ENCODE results near the gene OSR1. TPM values are rescaled to one million over a fixed set of nuclear protein-coding genes. Genes with fewer than 3 reads are reported as not detected.
A peak's percentile ranks its signal among the peaks of the same experiment; 100 is the strongest.

Gene OSR1
- total RNA-seq, 1 donor from 2014 or later: 0.17 TPM

DNA sequence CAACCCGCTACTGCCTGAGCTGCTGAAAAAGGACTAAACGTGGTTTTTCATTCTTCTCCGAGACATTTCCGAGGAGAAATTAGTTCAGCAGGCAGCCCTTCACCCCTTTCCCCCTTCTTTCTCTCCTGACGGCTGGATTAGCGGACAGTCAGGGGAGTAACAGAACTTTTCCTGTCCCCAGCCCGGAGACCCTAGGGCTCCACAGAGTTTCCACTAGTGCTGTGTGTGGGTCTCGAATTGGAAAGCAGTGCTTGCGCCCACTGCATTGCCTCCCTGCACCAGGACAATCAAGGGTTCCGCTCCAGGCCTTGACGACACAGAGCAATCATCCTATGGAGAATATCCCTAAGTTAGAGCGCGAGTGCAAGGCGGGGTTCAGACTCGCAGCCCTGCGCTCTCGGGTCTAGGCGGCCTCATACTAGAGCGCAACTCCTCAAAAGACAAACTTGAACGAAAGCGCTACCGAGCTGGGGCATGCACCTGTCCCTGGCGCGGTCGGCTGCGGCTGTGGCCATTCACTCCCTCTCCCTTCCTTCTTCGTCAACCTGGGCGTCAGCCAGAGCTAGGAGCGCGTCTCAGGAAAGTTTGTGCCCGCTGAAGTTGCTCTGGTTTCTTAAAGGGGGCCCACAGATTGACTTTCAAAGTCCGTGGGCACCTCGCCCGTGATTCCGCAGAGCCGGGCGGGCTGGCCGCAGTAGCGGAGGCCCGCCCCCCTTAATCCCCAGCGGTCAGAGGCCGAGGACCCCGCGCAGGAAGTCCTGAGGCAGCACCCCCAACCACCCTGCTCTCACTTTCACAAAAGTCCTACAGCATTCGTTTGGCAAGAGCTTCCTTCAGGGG is 801 bp downstream of the OSR1 start:
- DNase-seq: no peak

DNA sequence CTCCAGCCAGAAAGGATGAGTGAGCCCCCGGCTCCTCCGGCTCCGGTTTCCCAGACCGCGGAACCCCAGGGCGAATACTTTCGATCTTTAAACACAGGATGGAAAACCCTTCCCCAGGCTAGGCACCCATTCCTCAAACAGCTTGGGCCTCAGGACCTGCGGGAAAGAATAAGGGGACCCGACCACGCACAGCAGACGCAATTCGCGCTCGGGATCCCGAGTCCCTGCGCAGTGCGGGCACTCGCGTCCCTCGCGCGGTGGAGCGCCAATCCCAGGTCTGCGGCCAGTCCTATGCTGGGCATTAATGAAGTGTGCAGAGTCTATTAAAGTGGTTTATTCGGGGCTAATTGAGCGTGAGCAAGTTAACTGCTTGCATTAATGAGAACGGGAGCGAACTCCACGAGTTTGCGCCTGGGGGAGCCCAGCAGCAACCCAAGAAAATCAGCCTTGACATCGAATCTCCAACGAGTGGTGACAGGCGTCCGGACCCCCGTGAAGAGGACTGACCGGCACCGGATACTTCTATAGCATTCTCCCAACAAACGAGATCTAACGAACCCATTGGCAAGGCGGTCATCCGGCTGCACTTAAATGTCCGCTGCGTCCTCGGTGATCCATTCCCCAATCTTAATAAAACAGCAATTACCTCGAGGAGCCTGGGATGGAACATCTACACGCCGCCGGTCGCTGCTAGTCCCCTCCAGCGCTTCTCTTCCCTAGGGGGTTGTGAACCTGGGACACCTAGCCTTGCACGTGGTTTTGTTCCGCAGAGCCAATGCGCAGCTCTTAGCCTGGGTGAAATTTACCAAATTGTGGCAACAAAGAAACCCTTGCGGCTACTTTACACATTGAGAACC is 1.6 kb downstream of the OSR1 start:
- no peak for DNase-seq

DNA sequence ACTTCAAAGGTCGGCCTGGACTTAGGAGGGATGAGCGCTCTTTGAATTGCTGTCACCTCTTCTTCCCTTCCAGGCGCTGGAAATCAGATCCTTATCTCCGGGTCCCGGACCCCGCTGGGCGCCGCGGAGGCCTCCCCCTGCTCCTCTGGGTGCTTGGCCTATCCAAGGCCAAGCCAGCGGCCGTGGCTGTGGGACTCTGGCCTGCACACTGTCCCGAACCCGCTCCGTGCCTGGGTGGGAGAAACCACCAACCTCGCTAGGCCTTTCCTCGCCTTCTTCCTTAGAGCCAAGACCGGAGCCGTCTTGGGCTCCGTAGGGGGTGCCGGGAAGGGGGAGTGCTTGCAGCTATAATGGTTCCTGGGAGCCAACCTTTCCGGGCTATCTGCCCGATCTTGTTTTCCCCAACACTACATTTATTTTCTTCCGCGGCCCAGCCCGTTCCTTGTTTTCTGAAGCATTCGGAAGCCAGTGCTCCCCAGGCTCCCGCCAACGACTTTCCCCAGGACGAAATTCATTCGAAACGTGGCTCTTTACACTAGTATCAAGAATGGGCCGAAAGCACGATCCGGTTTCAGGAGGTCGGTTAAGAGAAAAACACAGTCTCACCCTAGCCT is 2.4 kb downstream of the OSR1 start:
- no peak for DNase-seq

DNA sequence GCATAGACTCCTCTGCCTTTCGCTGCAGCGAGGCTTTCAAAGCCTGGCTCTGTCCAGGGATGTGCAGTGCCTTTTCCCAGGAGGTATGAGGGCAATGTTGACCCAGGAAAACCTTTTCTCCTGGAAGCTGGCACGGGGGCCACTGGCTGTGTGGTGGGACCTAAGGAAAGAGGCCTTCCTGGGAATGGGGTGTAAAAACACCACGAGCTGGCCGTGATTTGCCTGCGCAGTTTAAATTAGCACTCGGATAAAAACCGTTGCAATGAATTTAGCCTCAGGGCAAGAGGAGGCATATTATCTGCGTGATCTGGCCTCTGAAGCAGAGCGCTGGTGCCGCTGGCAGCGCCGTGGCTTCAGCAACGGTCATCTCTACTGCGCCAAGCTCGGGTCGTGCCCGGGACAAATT is 3.0 kb downstream of the OSR1 start:
- DNase-seq: no peak

DNA sequence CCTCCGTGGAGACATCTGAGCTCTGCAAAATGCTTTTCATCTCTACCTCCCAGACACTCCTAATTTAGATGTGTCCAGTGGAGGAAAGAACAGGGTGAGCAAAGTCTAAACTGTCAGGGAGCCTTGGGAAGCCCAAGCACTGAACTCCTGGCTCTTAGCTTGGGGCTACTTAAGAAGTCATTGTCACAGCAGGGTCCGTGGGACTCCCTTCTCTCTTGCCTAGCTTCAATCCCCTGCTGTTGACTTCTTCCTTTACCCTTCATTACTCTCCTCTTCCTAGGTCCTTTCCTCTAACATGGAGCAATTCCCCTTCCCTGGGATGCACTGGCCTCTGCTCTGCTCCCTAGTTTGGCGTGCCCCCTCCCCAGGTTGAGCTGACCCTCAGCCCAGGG is 3.4 kb downstream of the OSR1 start:
- no peak for DNase-seq

DNA sequence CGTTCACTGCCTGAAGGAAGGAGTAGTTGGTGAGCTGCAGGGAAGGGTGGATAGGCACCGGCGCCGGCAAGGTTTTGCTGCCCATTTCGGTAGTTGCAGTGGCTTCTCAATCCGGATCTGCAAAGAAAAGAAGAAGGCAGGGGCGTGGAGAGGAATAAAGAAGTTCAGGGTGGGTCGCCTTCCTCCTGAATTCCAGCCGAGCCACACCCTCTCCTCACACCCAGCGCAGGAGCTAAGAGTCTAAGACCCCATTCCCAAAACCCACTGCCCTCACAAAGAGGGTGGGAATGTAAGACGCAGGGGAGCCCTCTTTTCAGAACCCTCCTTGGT is 4.7 kb downstream of the OSR1 start:
- DNase-seq: no peak

DNA sequence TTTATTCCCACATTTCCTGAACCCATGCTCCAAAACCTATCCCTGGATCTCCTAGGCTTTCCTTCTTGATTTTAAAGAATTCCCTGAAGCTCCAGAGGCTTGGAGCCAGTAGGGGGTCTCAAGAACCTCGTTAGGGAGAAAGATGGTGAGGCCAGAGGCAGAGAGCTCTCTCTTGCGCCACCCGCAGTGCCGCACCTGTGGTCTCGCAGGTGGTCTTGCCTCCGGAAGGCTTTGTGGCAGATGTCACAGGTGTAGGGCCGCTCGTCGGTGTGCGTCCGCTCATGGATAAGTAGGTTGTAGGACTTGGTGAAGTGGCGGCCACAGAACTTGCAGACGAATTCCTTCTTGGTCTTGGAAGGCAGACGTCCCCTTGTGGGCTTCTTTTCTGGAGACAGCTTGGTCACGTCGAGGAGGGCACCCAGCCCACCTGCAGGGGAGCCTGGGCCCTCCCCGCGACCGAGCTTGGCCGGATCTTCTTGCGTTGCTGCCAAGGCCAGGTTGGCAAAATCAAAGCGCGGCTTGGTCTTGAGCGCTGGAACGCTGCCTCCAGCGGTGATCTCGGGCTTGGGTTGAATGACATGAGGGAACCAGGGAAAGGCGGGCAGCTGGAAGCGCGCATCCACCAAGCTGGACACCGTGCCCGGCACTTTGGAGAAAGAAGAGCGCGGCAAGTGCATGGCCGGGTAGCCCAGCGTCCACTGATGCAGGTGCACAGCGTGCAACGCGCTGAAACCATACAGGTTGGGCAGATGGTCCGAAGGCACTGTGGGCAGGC is 5.3 kb downstream of the OSR1 start:
- no peak for DNase-seq

DNA sequence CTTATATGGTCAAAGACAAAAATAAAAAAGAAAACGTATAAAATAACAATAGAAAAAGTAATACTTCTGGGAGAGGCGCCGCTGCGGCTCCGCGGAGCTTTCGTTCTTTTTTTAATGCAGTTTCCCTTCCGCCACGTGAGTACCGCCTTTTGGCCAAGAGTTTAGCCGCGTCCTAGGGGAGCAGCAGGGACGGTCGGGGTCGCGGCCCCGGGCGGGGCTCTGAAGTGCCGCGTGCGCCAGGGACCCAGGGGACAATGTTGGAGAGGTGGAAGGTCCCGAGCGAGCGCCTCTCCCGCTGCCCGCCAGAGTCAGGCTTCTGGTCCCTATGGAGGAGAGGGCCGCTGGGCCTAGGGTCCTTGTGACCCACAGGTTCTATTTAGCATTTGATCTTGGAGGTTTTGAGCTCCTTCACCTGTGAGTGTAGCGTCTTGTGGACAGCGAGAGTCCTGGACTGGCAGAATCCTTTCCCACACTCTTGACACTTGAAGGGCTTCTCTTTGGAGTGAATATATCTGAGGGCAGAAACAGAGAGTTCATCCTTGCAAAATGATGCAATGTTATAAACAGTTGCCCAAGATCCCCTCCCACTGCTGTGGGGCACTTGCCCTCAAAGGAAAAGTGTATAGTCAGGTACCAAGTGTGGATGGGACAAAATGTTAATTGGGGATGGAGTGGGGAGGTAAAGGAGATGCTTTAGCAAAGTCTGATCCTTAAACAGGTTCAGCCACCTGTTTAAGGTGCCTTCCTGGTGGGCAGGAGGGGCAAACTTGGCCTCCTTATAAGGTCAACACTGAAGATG is 6.3 kb downstream of the OSR1 start:
- no peak for DNase-seq

DNA sequence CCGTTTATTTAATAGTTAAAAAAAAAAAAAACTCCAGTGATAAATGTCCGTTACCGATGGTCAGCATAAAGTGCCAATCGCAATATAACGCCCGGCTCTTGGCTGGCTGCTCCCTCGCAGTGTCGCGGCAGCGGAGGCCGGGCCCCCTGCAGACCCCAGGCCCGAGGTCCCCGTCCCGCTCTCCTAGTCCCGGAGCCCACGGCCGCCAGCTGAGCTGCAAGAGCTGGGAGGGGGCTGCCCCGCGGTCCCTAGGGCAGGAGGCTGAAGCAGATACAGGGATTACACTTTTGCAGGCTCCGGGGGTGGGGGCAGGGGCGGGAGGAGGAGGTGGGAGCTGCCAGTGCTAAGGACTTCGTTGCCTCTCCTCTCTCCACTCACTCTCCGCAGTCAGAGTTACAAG is 6.9 kb downstream of the OSR1 start:
- DNase-seq: no peak

DNA sequence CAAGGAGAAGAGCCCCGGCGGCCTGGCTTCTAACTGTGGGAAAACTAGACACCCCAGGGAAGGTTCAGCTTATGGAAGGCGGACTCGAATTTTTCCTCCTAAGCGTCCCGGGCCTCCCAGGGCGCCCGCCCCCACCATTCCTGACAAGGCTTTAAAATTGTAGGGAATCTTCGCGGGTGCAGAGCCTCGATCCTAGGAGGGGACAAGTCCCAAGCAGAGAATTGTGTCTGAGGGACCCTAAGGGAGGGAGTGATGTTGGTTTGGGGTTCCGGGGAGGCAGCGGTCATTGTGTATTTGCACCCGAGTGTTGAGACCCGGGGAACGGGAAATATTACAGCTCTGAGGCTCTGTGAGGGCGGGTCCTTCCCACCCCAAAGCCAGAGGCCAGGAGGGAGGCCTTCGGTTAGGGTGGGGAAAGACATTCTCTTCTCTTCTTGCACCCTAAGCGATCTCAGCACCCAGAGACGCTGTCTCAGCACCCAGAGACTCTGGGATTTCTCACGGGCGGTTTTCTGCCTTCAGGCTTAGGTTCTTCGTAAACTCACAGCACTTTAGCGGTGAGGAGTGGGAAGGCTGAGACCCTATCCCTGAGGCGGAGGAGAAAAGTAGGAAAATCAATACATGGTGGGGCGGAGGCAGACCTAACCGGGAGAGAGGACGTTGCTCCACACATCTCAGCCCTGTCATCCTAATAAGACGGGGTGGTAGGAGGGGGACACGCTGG is 7.6 kb downstream of the OSR1 start:
- no peak for DNase-seq

DNA sequence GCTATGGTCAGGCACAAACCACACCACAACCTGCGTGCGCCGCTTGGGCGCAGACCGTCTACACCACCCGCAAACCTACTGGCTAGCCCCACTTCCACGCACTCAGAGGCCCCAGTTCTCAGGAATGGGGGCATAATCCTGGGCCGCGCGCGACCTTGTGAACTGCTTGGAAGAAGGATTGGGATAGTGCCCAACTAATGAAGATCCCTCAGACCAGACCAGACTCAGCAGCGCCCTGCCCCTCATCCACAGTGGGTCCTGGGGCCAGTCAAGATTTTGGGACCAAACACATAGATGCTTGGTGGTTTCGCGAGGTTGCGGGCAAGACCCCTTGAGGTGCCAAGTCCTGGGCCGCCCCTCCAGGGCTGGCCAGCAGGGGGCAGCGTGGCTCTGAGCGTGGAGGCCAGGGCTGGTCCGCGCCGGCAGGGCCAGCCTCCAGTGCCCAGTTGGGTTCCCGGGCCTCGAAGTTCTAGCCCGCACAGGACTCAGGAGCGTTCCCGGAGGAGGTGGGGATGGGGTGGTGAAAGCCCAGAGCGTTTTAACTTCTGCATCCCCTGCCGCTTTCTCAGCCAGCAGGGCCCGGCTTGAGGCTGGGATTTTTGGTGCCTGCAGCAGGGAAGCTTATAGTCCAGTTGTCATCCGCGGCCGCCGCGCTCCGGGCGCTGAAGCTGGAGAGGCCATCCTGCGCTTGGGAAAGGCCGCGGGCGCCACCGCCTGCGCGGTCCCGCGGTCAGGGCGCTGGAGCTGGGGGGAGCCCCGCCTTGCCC is 8.3 kb downstream of the OSR1 start:
- DNase-seq: peak; percentile 83

DNA sequence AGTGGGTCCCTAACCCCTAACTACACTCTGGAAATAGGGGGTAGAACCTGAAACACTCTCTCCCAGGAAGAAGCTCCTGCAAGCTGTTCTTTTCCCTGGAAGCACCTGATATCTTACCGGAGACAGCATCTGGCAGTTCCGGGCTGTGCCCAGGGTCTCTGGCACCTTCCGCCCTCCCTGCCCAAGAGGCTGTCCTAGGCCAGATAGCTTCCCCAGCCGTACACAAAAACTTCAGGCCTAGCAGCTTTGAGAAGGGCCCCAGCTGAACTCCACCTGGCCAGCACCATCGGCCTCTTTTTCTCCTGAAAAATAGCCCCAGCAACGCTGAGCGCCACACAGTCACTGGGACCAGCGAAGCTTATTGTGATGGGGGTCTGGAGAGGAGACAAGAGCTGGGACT is 9.7 kb downstream of the OSR1 start:
- no peak for DNase-seq

DNA sequence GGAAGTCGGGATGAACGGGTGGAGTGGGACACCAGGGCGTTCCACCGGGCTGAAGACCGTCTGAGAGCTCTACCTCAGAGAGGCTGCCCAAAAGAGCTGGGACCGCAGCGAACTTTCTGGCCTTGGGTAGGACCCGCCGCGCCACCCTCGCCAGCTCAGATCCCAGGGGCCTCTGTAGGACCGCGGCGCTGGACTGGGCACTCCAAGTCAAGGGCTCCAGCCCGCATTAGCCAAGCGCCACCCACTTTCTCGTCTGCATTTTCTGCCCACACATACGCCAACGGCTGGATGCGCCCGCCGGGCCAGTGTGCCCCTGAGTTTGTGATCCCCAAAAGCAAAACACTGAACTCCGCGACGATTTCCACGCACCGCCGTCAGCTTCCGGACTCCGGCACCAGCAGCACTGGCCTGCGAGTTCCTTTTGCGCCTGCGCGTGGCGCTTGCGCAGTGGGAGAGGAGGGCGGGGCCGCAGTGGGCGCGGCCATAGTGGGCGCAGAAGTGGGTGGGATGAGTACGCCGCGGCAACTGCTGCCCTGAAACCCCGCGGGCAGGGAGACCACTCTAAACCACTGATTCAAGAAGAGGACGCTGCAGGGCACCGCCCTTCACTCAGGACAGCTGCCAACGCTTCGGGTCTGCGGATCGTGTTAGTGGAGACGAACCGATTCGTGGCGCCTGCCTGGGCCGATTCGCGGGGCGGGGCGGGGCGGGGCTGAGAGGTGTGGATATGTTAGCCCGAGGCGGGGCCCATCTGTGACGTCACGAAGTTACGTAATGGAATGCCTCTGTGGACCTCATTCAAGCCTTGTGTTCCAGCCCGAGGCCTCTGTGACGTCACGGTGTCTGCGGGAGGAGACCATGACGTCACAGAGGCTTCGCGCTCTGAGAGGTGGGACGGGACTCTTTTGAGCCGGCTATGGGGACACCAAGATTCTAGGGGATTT is 10.5 kb downstream of the OSR1 start:
- DNase-seq: peak; percentile 98

DNA sequence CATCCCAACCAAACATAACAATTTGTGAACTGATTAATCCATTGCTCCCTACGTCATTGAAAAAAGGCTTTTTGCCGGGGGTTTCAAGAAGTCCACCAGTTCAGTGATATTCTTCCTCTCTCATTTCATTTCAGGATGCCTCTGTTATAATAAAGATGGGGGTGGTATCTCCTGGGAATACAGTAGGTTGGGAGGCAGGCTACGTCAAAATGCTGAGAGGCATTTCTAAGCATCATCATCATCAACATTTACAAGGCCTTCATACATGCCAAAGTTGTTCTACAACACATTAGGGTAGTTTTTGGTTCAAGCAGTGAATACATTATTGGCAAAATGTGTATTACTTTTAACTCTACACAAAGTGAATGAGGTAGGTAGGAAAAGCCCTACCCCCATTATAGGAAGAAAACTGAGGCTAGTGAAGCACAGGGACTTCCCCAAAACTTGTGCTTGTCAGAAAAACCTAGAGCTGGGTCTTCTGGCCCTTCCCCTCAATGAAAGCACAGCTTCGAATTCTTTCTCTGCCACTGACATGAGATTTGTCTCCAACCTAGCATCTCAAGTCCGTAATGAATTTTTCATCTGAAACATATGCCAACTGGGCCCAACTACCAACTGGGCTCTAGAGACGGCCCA is 11.3 kb downstream of the OSR1 start:
- DNase-seq: no peak

DNA sequence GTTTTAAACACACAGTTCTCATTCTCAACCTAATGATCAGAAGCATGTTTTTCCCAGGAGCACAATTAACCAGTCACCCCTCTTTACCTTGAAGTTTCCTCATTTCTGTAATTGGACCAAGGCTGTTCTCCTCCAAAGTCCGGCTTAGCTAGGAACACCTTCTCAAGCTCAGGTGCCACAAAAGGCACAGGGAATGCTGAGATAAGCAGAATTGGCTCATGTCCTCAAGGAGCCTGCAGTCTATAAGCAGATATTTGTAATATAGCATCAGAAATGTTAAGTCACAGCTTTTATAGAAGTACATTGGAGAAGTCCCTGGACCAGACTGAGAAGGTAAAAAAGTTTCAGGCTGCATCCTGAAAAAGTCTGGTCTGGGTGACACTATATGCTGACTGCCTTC is 20.7 kb downstream of the OSR1 start:
- no peak for DNase-seq

DNA sequence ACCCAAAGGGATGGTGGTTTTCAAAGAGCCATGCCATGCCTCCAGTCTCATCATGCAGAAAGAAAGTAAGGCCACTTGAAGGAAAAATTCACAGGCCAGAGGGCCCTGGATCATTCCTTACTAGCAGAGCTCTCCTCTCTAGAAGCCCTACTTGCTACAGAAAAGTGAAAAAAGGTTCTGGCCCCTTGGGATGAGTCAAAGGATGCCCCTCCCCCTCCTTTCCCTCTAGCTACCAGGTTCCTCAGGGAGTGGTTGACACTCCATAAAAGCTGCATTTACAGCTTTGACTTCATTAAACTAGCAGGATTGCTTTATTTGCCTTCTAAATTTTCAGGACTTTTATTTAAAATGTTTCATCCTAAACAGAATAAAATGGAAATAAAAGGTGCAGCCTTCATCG is 21.2 kb downstream of the OSR1 start:
- DNase-seq: no peak

DNA sequence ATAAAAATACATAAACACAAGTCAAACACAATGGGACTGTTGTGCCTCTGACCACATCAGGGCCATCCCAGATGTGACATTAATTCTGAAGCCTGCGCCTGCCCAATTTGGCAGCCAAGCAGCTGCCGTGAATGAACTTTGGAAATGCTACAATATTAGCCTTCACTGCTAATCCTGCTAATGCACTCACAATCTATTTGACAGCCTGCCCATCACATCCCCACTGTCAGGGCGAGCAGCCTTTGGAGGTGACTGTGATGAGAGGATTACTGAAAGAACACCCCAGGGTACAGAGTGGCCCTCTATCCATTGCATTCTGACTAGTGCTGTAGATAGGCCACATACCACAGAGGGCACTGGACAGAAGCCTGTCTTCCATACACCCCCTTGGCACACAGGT is 21.6 kb downstream of the OSR1 start:
- DNase-seq: no peak

DNA sequence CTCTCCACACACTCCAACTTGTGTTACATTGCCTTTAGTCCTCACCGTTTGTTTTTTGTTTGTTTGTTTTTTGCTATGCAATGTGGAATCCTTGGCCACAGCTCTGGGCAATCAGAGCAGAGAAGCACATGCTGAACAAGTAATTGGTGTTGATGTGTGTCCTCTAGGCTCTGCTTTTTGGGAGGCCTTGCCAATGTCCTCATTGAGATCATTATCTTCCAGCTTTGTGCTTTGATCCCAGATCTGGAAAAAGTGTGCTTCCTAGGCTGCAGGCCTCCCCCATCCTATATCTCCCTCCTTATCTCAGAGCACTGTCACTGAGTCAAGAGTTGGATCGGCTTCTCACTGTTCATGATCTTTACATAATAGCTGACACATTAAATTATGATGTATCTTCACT is 25.9 kb downstream of the OSR1 start:
- no peak for DNase-seq

DNA sequence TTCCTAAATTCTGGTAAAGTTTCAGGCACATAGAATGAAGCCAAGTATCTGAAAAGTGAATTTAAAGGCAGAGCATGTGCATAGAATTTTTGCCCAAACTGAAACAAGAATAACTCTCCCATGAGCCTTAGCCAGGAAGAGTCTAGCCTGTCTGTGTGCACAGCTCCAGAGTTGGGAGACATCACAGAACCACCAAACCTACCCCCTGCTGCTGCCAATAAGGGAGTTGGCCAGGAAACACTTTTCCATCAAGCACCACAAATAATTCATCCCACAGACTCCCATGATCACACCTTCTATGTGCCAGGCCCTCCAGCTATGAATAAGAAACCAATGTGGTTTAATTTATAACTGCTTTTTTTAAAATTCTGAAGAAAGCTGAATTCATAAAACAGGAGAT is 27.0 kb downstream of the OSR1 start:
- DNase-seq: no peak

All from dermis blood vessel endothelial cell (primary cell).